Midbrain (tissue), 1 donor: ENCODE measurements around the gene FOXO3.
"Not testable (repeated sequence)": the region's sequence is repeated elsewhere in the genome, so short reads cannot be mapped to it uniquely, and the experiment has no call there.

Experiments
- DNase-seq: peaks from one replicate; lab custom pipeline; 2025; lab: John Stamatoyannopoulos, UW

The FOXO3 gene

GRCh38 chr6:108555399-108556052 is 5.2 kb upstream of the FOXO3 start:
- DNase-seq: no peak

DNA sequence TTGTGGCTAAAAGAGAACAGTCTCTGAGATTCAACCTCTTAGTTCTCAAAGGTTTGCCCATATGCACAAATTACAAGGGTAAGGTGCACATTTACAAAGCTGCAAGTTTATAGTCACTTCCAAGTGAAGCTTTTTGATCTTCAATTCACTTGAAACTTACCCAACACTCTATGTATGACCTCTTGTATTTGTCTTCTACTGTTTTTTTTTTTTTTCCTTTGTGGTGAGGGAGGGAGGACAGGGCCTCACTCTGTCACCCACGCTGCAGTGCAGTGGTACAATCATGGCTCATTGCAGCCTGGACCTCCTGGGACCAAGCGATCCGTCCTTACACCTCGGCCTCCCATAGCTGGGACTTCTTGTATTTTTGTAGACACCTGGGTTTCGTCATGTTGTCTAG is 4.5 kb upstream of the FOXO3 start:
- no peak for DNase-seq

GRCh38 chr6:108556866-108557493 is 3.7 kb upstream of the FOXO3 start:
- DNase-seq: no peak

GRCh38 chr6:108557494-108558371 is 3.0 kb upstream of the FOXO3 start:
- peak; percentile 89 for DNase-seq

DNA sequence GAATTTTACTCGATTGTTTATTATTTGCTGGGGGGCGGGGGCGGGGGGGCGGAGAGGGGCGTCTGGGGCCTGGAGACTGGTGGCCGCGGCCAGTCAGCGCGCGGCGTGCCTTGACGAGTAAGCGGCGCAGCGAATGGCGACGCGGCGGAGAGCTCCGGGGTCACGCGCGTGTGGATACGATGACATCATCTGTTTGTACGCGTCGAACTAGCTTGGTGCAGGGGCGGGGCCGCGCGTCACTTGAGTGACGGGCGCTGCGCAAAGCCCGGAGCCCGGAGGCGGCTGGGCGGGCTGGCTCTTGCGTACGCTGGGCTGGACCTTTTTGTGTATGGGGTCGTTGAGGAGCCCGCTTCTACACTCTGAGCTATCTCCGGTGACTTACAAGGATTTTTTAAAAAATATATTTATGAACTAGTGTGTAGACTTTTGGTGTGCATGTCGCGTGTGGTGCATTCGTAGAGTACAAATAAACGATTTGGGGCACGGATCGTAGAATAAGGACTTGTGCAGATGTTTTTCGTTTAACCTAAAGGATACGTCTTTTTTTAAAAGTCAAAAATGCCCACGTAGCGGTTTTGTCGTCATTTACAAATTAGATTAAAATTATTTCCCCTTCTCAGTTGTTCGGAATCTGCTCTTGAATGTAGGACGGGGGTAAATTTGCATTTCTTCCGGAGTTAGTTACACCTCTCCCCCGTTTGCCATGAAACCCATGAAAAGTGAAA is 2.2 kb upstream of the FOXO3 start:
- peak; percentile 99 for DNase-seq

- peak; percentile 93 for DNase-seq
Observed at GRCh38 chr6:108559097-108559883, 1.4 kb upstream of the FOXO3 start.

DNA sequence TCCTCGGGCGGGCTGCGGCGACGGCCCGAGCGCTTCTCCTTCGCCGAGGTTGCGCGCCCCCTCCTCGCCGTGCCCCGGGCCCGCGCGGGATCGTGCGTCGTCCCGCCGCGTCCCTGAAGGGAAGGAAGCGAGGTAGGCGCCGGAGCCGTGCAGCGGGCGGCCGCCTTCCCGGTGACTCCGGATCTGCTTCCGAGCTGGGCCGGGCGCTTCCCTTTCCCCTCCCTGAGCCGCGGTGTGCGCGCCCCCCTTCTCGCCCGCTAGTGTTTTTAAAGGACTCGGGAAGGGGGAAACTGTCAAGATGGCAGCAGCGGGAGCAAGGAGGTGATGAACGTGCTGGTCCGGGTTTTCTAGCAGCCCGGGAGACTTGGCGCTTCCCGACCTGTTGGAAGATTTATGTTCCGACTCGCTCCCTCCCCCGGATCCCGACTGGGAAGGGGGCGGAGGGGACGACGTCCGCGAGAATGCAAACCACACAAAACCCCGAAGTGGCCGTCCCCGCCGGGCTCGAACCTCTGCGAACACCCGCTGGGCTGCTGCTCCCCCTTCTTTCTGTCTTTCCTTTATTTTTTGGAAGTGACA is 744 bp upstream of the FOXO3 start:
- DNase-seq: no peak

DNA sequence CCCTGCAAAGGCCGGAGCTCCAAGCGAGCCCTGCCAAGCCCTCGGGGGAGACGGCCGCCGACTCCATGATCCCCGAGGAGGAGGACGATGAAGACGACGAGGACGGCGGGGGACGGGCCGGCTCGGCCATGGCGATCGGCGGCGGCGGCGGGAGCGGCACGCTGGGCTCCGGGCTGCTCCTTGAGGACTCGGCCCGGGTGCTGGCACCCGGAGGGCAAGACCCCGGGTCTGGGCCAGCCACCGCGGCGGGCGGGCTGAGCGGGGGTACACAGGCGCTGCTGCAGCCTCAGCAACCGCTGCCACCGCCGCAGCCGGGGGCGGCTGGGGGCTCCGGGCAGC is 561 bp downstream of the FOXO3 start:
- not testable (repeated sequence) for DNase-seq

DNA sequence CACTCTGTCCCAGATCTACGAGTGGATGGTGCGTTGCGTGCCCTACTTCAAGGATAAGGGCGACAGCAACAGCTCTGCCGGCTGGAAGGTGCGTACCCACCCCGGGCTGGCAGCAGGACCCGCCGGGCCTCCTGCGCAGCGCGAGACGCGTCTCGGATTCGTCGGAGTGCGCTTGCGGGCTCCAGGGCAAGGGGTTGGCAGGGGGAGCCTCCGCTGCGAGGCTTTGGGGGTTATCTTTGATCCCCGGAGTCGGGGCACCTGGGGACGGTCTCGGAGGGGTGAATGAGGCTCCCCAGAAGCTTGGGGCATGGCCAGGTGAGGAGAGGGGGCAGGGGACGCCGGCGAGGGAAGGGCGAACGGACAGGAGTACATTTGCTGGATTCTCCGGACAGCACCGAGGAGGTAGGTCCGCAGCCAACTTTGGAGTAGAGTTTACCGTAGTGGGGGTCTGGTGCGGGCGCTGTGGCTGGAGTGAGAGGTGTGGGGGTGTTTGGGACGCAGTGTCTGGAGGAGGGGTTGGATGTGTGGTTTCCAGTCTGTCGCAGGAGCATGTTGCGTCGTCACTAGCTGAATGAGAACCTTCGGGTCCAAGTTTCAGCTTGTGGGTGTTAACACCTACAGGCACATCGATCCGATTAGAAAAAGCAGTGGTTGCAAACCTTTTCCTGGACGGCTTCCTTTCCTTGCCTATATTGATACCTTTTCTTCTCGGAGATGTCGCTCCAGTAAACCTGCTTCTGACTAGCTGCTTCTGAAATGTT is 1.2 kb downstream of the FOXO3 start:
- DNase-seq: no peak

- peak; percentile 31 for DNase-seq
Observed at GRCh38 chr6:108562503-108562993, 1.8 kb downstream of the FOXO3 start.

GRCh38 chr6:108563292-108563691 is 2.6 kb downstream of the FOXO3 start:
- DNase-seq: no peak

DNA sequence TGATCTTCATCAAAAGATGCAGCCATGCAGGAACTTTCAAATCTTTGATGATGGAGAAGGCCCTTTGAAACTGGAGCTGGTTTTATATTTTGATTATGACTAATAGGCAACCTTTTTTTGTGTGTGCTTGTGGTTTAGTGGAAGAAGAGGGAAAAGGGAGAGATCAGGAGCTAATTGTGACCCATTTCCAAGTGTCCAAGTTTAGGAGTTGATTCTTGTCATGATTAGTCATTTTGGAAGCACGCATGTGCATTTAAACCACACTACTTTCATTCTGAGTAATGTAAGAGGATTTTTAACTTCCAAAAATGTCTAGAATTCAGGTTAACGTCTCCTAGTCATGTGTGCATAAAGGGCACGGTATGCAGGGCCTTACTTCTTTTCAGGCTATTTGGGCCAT is 3.5 kb downstream of the FOXO3 start:
- no peak for DNase-seq

DNA sequence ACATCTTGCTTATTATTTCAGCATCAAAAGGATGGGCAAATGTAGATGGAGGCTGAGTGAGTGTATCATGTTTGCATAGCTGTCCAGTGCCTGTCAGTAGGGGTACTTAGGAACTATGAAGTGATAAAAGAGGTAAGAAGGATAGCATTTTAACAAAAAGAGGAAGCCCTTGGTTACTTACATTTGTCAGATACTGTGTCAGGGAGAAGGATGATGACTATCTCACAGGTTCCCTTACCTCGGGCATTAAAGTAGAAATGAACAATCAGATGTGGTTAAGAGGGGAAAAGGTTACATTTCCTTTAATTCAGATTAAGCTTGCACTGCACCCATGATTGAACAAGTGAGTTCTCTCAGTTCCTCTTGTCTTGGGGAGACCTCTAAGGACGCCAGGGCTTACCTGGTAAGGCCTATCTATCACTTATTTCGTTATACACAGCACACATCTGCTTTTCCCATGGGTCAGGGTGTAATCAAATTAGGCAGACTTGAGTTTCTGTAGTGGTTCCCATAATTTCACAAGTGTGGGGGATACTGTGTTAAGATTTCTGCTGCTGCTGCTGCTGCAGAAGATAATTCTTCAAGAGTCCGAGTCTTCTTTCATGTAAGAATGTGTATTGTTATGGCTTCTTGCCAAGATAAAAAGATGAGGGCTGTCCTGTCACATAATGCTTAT is 4.5 kb downstream of the FOXO3 start:
- DNase-seq: peak; percentile 42

- peak; percentile 62 for DNase-seq
Observed at GRCh38 chr6:108565893-108566292, 5.2 kb downstream of the FOXO3 start.

- DNase-seq: no peak
Observed at GRCh38 chr6:108566406-108566805, 5.7 kb downstream of the FOXO3 start.

DNA sequence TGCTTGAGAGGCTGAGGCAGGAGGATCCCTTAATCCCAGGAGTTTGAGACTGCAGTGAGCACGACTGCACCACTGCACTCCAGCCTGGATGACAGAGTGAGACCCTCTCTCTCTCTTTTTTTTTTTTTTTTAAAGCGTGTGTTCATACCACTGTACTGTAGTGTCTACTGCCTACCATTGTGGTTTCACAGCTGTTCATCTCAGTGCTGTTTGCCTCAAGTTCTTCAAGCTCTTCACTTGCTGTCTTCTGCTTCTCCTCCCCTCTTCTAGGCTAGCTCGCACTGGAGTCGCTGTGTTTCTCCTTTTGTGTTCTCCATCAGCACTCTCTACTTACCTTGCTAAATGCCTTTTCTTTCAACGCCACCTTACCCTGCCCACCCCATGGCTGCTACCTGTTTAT is 7.4 kb downstream of the FOXO3 start:
- DNase-seq: no peak

DNA sequence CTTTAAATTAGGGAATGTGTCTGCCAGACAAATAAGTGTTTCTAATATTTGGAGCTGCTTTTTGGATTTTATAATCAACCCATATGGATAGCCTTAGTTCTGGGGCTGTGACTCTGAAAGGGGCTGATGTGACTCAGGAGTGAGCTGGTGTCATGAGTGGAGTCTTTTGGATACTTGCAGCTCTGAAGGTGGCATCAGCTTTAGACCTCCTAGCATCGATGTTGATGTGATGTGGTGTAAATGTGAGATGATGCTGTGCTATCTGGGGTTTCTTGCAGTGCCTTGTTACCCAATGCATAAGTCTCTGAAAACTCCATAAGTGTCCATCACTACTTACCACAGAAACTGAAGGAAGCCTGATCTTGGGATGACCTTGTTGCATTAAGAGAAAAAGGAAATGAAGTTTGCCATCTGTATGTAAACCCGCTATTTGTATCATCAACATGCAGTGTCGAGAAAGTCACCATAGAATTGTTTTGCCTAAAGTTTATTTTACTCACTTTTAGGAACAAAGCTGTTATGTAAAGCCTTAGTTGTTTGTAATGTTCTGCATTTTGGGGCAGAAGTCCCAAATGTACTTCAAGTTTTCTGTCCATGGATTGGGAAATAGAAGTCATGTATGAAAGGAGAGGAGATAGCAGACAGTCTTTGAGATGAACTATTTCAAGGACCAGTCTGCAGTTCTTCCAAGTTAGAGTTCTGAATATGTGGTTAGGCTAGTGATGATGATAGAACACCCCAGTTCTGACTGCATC is 8.0 kb downstream of the FOXO3 start:
- no peak for DNase-seq

DNA sequence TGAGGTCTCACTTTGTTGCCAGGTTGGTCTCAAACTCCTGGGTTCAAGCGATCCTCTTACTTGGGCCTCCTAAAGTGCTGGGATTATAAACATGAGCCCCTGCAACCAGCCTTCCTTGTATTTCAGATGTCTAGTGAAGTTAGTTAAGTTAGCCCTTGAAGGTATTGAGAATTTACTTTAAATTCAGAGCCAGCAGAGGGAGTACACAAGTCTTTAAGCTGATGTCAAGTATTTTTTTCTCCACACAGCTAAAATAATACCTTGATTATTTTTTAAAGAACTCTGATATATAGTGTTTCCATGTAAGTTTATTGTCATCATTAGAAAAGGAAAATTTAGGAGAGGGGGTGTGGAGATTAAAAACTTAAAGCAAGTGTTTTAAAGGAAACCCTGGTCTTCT is 9.8 kb downstream of the FOXO3 start:
- no peak for DNase-seq
